Progenitor cell of endocrine pancreas (in vitro differentiated cells): Measurements from ENCODE around the gene KLHL6. TPM values are rescaled to one million over a fixed set of nuclear protein-coding genes. Genes with fewer than 3 reads are reported as not detected.
A peak's percentile ranks its signal among the peaks of the same experiment; 100 is the strongest.

Experiments used
- DNase-seq: peaks from one replicate; pipeline ENCODE4 v3.0.0; 2021; ENCODE audit warnings: low spot score; ENCODE audit not compliant: unreplicated experiment
- H3K27ac Mint-ChIP-seq: 2 replicates; pipeline ENCODE4 v1.8.0; 2021; ENCODE audit warnings: mild to moderate bottlenecking, moderate library complexity, mixed read lengths
- H3K27me3 Mint-ChIP-seq: 2 replicates; pipeline ENCODE4 v1.8.0; 2021; ENCODE audit warnings: mixed read lengths
- H3K36me3 Mint-ChIP-seq: 2 replicates; pipeline ENCODE4 v1.8.0; 2022; ENCODE audit warnings: mixed read lengths; ENCODE audit not compliant: insufficient read depth
- H3K4me1 Mint-ChIP-seq: 2 replicates; pipeline ENCODE4 v1.8.0; 2021; ENCODE audit warnings: low read depth, mixed read lengths
- H3K4me3 Mint-ChIP-seq: 2 replicates; pipeline ENCODE4 v1.8.0; 2021; ENCODE audit warnings: low read depth, mild to moderate bottlenecking, moderate library complexity, mixed read lengths
- H3K9me3 Mint-ChIP-seq: 2 replicates; pipeline ENCODE4 v1.8.0; 2021; ENCODE audit warnings: low read depth, mixed read lengths
- total RNA-seq: library from RNA; stranded (reverse); gene quantifications from 2 replicates; pipeline ENCODE4 v1.2.1, GENCODE V29; 2021
- TF ChIP-seq, protein P1 (sequence below): fragments of 200-600 bp; sonication (generic); IDR thresholded peaks from one replicate; pipeline ENCODE4 v1.5.0; 2021; ENCODE audit warnings: antibody characterized with exemption, mild to moderate bottlenecking; ENCODE audit not compliant: unreplicated experiment

KLHL6 gene
- total RNA-seq, 1 donor from 2014 or later = 0.12 TPM

DNA sequence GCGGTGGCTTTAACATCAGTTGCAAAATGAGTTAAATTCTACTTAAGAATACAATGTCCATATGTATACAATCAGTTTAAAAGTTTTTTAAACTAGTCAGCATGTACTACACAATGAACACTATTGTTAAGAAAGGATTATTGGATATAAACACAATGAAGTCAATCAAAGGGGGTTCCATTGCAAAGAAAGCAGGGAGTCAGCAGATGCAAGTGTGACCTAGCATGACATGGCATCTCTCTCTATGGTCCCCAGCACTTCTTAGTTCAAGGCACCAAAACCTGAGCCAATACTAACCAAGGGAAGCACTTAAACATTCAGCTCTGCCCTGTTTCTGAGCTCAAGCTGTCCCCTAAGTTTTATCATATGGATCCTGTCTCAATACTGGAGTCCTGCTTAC lies 17.0 kb downstream of the KLHL6 start:
- no peak overlapping the region for H3K27ac Mint-ChIP-seq
- H3K36me3 Mint-ChIP-seq = no peaks in the 10 kb centered on the region
- H3K4me1 Mint-ChIP-seq = peaks cover 4% of the 10 kb centered on the region
- TF ChIP-seq, protein P1, sequence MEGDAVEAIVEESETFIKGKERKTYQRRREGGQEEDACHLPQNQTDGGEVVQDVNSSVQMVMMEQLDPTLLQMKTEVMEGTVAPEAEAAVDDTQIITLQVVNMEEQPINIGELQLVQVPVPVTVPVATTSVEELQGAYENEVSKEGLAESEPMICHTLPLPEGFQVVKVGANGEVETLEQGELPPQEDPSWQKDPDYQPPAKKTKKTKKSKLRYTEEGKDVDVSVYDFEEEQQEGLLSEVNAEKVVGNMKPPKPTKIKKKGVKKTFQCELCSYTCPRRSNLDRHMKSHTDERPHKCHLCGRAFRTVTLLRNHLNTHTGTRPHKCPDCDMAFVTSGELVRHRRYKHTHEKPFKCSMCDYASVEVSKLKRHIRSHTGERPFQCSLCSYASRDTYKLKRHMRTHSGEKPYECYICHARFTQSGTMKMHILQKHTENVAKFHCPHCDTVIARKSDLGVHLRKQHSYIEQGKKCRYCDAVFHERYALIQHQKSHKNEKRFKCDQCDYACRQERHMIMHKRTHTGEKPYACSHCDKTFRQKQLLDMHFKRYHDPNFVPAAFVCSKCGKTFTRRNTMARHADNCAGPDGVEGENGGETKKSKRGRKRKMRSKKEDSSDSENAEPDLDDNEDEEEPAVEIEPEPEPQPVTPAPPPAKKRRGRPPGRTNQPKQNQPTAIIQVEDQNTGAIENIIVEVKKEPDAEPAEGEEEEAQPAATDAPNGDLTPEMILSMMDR = no peak
- H3K27me3 Mint-ChIP-seq = peaks cover 5% of the 10 kb centered on the region
- no peak overlapping the region for H3K4me3 Mint-ChIP-seq
- no peaks in the 10 kb centered on the region for H3K9me3 Mint-ChIP-seq
- DNase-seq = no peak

DNA sequence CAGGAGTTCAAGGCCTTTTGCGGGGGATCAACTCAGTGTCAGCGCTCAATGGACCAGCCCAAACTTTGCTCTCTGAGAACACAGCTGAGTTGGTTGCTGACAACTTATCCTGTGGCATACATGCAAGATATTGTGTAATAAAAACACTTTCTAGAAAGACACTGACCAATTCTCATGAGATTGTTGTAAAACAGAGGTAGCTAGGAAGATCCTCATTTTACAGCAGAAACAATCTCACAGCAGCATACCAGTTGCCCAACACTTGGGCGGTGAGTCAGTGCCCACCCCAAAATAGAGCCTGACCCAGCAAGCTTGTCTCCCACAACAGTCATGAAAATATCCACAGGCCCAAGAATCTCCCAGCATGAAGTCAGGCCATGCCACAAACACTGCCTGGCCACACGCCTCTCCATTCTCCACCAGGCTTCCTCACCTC lies 18.2 kb downstream of the KLHL6 start:
- Mint-ChIP-seq H3K27ac (no peak overlapping the region), H3K4me1 (peaks cover 6% of the 10 kb centered on the region), H3K36me3 (no peaks in the 10 kb centered on the region), H3K4me3 (no peak overlapping the region), H3K9me3 (no peaks in the 10 kb centered on the region), H3K27me3 (peaks cover 8% of the 10 kb centered on the region)
- TF ChIP-seq, protein P1 = no peak
- no peak for DNase-seq

DNA sequence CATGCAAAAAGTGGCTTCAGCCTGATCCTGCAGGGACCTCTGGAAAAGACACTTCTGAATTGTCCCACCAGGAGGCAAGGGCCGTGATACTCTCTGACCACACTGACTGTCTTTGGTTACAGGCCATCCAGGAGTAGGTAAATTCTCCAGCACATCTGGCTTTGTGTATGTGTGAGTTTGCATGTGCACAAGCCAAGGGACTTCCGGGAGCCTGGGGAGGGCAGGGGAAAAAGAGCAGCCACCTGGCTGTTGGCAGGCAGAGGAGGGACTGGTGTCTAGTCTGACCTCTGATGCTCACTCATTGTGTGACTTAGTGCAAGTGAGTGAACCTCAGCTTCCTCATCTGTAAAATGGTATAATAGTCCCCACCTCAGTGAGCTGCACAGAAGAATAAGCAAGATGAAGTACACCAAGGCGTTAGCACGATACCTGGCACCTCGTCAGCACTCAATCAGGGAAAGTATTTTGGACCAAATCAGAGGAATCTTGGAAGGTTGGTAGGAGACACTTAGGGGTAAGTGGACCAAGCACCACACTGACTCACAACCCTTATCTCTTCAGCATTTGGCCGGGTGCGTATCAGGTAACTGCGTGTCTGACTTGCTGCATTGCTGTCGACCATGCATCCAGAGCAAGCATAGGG lies 19.1 kb downstream of the KLHL6 start:
- H3K9me3 Mint-ChIP-seq = no peaks in the 10 kb centered on the region
- H3K27ac Mint-ChIP-seq = no peak overlapping the region
- DNase-seq = no peak
- H3K4me3 Mint-ChIP-seq = no peak overlapping the region
- no peaks in the 10 kb centered on the region for H3K36me3 Mint-ChIP-seq
- TF ChIP-seq, protein P1 = no peak
- H3K27me3 Mint-ChIP-seq = peaks cover 5% of the 10 kb centered on the region
- peaks cover 6% of the 10 kb centered on the region for H3K4me1 Mint-ChIP-seq

DNA sequence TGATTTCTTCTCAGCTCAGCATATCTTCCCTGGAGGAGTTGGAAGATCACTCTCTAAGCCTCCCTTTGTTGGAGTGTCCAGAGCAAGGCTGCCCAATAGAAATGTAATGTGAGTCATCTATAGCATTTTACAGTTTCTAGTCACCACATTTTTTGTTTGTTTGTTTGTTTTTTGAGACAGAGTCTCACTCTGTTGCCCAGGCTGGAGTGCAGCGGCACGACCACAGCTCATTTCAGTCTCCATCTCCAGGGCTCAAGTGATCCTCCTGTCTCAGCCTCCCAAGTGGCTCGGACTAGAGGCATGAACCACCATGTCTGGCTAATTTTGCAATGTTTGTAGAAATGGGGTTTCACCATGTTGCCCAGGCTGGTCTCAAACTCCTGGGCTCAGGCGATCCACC lies 21.3 kb downstream of the KLHL6 start:
- Mint-ChIP-seq H3K27me3 (peaks cover 5% of the 10 kb centered on the region), H3K4me3 (no peak overlapping the region), H3K36me3 (no peaks in the 10 kb centered on the region), H3K9me3 (no peaks in the 10 kb centered on the region), H3K4me1 (peaks cover 6% of the 10 kb centered on the region), H3K27ac (no peak overlapping the region)
- TF ChIP-seq, protein P1 = no peak
- DNase-seq = no peak

DNA sequence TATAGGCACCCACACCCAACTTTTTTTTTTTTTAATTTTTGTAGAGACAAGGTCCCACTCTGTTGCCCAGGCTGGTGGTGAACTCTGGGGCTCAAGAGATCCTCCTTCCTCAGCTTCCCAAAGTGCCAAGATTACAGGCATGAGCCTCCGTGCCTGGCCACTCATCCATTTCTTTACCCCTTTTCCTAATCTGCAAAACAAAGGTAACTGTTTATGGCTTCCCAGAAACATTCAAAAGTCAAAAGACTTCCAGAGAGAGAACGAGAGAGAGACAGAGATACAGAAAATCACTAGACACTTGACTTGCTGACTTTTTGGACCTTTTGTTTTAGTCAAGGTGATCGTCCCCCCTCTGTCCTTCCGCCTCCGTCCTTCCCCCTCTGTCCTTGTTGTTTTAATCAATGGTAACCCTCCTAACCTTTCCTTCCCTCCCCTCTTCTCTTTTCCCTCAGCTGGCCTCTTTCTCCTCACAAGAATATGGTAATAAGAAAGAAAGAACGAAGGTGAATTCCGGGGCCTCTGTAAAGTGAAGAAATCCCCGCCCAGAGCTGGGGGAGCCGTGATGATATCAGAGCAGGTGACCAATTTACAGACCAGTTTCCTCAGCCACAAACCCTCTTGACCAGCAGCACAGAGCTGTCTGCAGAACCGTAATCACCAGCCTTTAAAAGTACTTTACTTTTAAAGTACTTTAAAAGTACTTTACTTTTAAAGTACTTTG lies 21.9 kb downstream of the KLHL6 start:
- peaks cover 6% of the 10 kb centered on the region for H3K4me1 Mint-ChIP-seq
- H3K9me3 Mint-ChIP-seq = no peaks in the 10 kb centered on the region
- TF ChIP-seq, protein P1 = no peak
- peak overlapping the region; percentile 68 for H3K27ac Mint-ChIP-seq
- no peaks in the 10 kb centered on the region for H3K36me3 Mint-ChIP-seq
- H3K27me3 Mint-ChIP-seq = peaks cover 5% of the 10 kb centered on the region
- no peak for DNase-seq
- peak overlapping the region; percentile 8 for H3K4me3 Mint-ChIP-seq
